Prostate gland (tissue), 2 donors: ENCODE data around the gene CDH13. TPM values are rescaled to one million over a fixed set of nuclear protein-coding genes. Genes with fewer than 3 reads are reported as not detected.

Experiments used
- DNase-seq: peaks from one replicate; pipeline ENCODE4 v3.0.0-alpha.2; 2019; ENCODE audit warnings: low spot score
- H3K27ac ChIP-seq, 2 donors: fragments of 200-600 bp; sonication (generic); 2 replicates each; pipeline ENCODE4 v1.5.1; 2017 to 2019
- H3K27me3 ChIP-seq: fragments of 200-600 bp; sonication (generic); replicated peaks from 2 replicates; pipeline ENCODE4 v1.5.1; 2019; ENCODE audit not compliant: insufficient read depth
- H3K36me3 ChIP-seq, 2 donors: fragments of 200-600 bp; sonication (generic); 1 replicate in 1 of 2; 2 replicates in 1 of 2; pipeline versions ENCODE4 v1.5.1 to v1.8.1; 2017 to 2019
- H3K4me1 ChIP-seq: fragments of 200-600 bp; sonication (generic); replicated peaks from 2 replicates; pipeline ENCODE4 v1.5.1; 2019
- H3K4me3 ChIP-seq, 2 donors: fragments of 200-600 bp; sonication (generic); 2 replicates each; pipeline ENCODE4 v1.5.1; 2017 to 2019
- H3K9me3 ChIP-seq: fragments of 200-600 bp; sonication (generic); 2 replicates; pipeline ENCODE4 v1.5.1; 2017
- CTCF ChIP-seq, 4 experiments: fragments of 200-600 bp in 2 of 4; fragments of 450-650 bp in 2 of 4; sonication (generic) in 2 of 4; IDR thresholded peaks; 1 replicate in 3 of 4; 2 replicates in 1 of 4; pipeline ENCODE4 v1.5.1; 2016 to 2019; ENCODE audit warnings: antibody characterized with exemption in 4 of 4, mild to moderate bottlenecking in 2 of 4, moderate library complexity in 2 of 4
- POLR2A ChIP-seq: fragments of 450-650 bp; IDR thresholded peaks from one replicate; pipeline ENCODE4 v1.6.1; 2016; ENCODE audit warnings: antibody characterized with exemption, mild to moderate bottlenecking
- POLR2AphosphoS5 ChIP-seq: sonication (generic); formaldehyde crosslinking; IDR thresholded peaks from one replicate; pipeline ENCODE4 v1.6.1; 2017; ENCODE audit warnings: antibody characterized with exemption
- WGBS: methylation state at CpG from one replicate; pipeline ENCODE4 v1.1.5; 2018; 5-methylcytosine and 5-hydroxymethylcytosine counted together
- intact Hi-C: fragments of 100-400 bp; cut with DNase I; formaldehyde crosslinking; loops from one replicate; pipeline ENCODE4 v1.14.2; 2022
- total RNA-seq, 2 donors: library from RNA; depleted of rRNA; stranded (reverse); fragments of >200 nt; gene quantifications; one replicate each; pipeline ENCODE4 v1.1.0, GENCODE V29; 2016

CDH13 gene
- total RNA-seq, 2 donors from 2014 or later, result 20.6 to 23.0 TPM

- TF ChIP-seq POLR2A (no peak), POLR2AphosphoS5 (peak; percentile 37), CTCF (IDR thresholded peaks at IDR 0.05) (peak in 1 of 4 experiments; percentile 5)
- WGBS, result 13% methylated on average over 9 of the region's 9 CpGs
These were observed 1166.4 kb downstream of the CDH13 start for GRCh38 chr16:83793179-83793578.

GRCh38 chr16:83794860-83795554, 1168.2 kb downstream of the CDH13 start:
- H3K4me3 ChIP-seq, result no peak overlapping the region
- WGBS, result 70% methylated on average over 10 of the region's 10 CpGs
- no peak for DNase-seq
- no peak overlapping the region for H3K27ac ChIP-seq
- intact Hi-C loops, result no loop called here
- no peaks in the 10 kb centered on the region for H3K27me3 ChIP-seq
- no peaks in the 10 kb centered on the region for H3K36me3 ChIP-seq
- TF ChIP-seq POLR2A (no peak), POLR2AphosphoS5 (no peak), CTCF (IDR thresholded peaks at IDR 0.05) (no peak)
- no peaks in the 10 kb centered on the region for H3K4me1 ChIP-seq
- no peaks in the 10 kb centered on the region for H3K9me3 ChIP-seq

More at GRCh38 chr16:83793179-83793578, 1166.4 kb downstream of the CDH13 start:
- Histone ChIP-seq H3K9me3 (no peaks in the 10 kb centered on the region), H3K36me3 (no peaks in the 10 kb centered on the region), H3K27ac (no peak overlapping the region), H3K4me1 (no peaks in the 10 kb centered on the region), H3K4me3 (no peak overlapping the region), H3K27me3 (no peaks in the 10 kb centered on the region)
- peak; percentile 46 for DNase-seq
- intact Hi-C loops, result no loop called here

DNA sequence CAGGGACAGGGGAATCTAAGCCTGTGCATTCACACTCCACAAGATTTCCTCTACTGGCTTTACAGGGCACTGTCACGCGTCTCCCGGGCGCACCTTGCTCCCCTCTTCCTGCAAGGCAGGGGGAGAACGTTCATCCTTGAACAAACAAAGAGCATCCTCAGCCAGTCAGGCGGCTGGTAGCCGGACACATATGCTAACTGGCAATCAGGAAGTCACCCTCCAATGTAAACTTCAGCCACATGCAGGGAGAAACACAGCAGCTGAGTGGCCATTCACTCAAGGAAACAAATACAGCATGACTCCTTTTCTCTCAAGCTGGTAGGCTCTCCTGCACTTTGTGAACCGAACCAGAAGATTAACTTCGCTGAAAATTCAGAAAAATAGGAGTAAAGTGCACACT, 1170.2 kb downstream of the CDH13 start:
- Histone ChIP-seq H3K36me3 (no peaks in the 10 kb centered on the region), H3K27me3 (no peaks in the 10 kb centered on the region), H3K27ac (no peak overlapping the region), H3K4me3 (no peak overlapping the region), H3K9me3 (no peaks in the 10 kb centered on the region), H3K4me1 (peaks cover 3% of the 10 kb centered on the region)
- 84% methylated on average over 9 of the region's 9 CpGs for WGBS
- TF ChIP-seq POLR2AphosphoS5 (no peak), CTCF (IDR thresholded peaks at IDR 0.05) (no peak), POLR2A (no peak)
- intact Hi-C loops, result no loop called here
- no peak for DNase-seq

DNA sequence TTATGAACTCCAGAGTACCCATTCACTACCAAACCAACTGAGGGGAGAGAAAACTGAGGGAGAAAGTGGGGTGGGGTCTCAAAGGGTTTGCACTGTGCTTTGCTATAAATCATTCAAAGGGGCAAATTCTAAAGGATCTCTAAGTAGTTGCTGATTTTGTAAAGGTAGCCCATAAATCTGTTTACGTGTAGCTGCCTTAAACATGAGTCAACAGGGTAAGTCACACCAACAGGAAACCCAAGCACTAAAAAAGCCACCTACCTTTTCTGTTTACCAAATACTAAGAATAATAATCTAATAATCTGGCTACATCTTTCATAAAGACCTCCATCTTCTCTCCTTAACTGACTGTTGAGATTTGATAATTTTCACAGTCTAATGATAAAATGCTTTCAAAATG, 1172.6 kb downstream of the CDH13 start:
- DNase-seq, result no peak
- Histone ChIP-seq H3K9me3 (no peaks in the 10 kb centered on the region), H3K27ac (no peak overlapping the region), H3K4me3 (no peak overlapping the region), H3K27me3 (no peaks in the 10 kb centered on the region), H3K36me3 (no peaks in the 10 kb centered on the region), H3K4me1 (peaks cover 3% of the 10 kb centered on the region)
- WGBS, result 86% methylated on average over 1 of the region's 1 CpG
- no peak for TF ChIP-seq POLR2AphosphoS5
- TF ChIP-seq POLR2A, result no peak
- no peak for TF ChIP-seq CTCF (IDR thresholded peaks at IDR 0.05)
- intact Hi-C loops, result no loop called here

DNA sequence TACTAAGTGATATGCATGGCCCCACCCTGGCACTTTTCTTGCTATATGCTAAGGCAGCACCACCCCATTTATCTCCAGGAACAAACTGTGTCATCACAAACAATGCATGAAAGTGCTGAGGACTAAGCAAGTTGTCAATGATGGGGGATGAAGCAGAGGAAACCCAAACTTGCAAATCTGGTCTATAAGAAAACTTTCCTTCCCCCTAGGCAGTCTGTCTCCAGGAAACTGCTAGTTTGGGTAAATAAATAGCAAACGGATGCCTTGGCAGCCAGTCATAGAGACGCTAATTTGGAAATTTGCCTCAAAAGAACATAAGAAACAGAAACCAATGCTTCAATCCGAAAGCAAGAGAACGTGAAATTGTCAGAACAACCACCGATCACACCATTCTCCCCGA, 1175.4 kb downstream of the CDH13 start:
- Histone ChIP-seq H3K36me3 (no peaks in the 10 kb centered on the region), H3K4me3 (peak overlapping the region in 1 of 2 donors; percentile 16), H3K27ac (peak overlapping the region; percentile 64 to 77), H3K9me3 (no peaks in the 10 kb centered on the region), H3K4me1 (peaks cover 3% of the 10 kb centered on the region), H3K27me3 (no peaks in the 10 kb centered on the region)
- DNase-seq, result peak; percentile 69
- 6% methylated on average over 6 of the region's 6 CpGs for WGBS
- intact Hi-C loops, result no loop called here
- peak; percentile 85 for TF ChIP-seq POLR2AphosphoS5
- TF ChIP-seq POLR2A, result no peak
